ENCODE data around the gene RFK. TPM values are rescaled to one million over a fixed set of nuclear protein-coding genes. Genes with fewer than 3 reads are reported as not detected.

Gene RFK
- total RNA-seq, 1 experiment from 2014 or later: 12.4 TPM

- Mint-ChIP-seq H3K9me3 (ENCODE audit: unreplicated experiment) (no peaks in the 10 kb centered on the region), H3K4me1 (ENCODE audit: low read depth, unreplicated experiment) (no peaks in the 10 kb centered on the region), H3K27me3 (ENCODE audit: insufficient read depth, unreplicated experiment) (no peaks in the 10 kb centered on the region), H3K27ac (ENCODE audit: unreplicated experiment) (no peak overlapping the region), H3K4me3 (ENCODE audit: unreplicated experiment) (no peak overlapping the region), H3K36me3 (ENCODE audit: insufficient read depth, unreplicated experiment) (no peaks in the 10 kb centered on the region)
- H3K36me3 ChIP-seq (ENCODE audit: control insufficient read depth, insufficient read depth, low read length): no peaks in the 10 kb centered on the region
- H3K9me3 ChIP-seq: no peaks in the 10 kb centered on the region
- ChIA-PET CTCF (no interaction called here), POLR2A (no interaction called here)
- no peak for TF ChIP-seq CTCF (IDR thresholded peaks at IDR 0.05; ENCODE audit: insufficient read depth in 1 of 2, low read depth in 1 of 2, low read length in 1 of 2, severe bottlenecking in 1 of 2, unreplicated experiment in 1 of 2)
- H3K27me3 ChIP-seq (replicated peaks; ENCODE audit: control insufficient read depth, insufficient read depth, low read length): no peaks in the 10 kb centered on the region
- H3K4me3 ChIP-seq (ENCODE audit: low read depth, low read length): no peak overlapping the region
- DNase-seq: no peak
- no peaks in the 10 kb centered on the region for H3K4me1 ChIP-seq
- intact Hi-C loops (cut with micrococcal nuclease; ENCODE audit: unreplicated experiment): no loop called here
- no TSS peak for BruUV-seq (replicated peaks)
These were observed 38.3 kb downstream of the RFK start for GRCh38 chr9:76355886-76356285.

GRCh38 chr9:76354221-76354620, 40.0 kb downstream of the RFK start:
- Histone ChIP-seq H3K27me3 (replicated peaks; ENCODE audit: control insufficient read depth, insufficient read depth, low read length) (no peaks in the 10 kb centered on the region), H3K4me3 (ENCODE audit: low read depth, low read length) (no peak overlapping the region), H3K9me3 (no peaks in the 10 kb centered on the region), H3K36me3 (ENCODE audit: control insufficient read depth, insufficient read depth, low read length) (no peaks in the 10 kb centered on the region), H3K4me1 (no peaks in the 10 kb centered on the region)
- no peaks in the 10 kb centered on the region for H3K36me3 Mint-ChIP-seq (ENCODE audit: insufficient read depth, unreplicated experiment)
- H3K27ac Mint-ChIP-seq (ENCODE audit: unreplicated experiment): no peak overlapping the region
- intact Hi-C loops (cut with micrococcal nuclease; ENCODE audit: unreplicated experiment): no loop called here
- ChIA-PET CTCF (no interaction called here), POLR2A (no interaction called here)
- no peak for TF ChIP-seq CTCF (IDR thresholded peaks at IDR 0.05; ENCODE audit: insufficient read depth in 1 of 2, low read depth in 1 of 2, low read length in 1 of 2, severe bottlenecking in 1 of 2, unreplicated experiment in 1 of 2)
- H3K9me3 Mint-ChIP-seq (ENCODE audit: unreplicated experiment): no peaks in the 10 kb centered on the region
- no TSS peak for BruUV-seq (replicated peaks)
- no peak overlapping the region for H3K4me3 Mint-ChIP-seq (ENCODE audit: unreplicated experiment)
- H3K4me1 Mint-ChIP-seq (ENCODE audit: low read depth, unreplicated experiment): no peaks in the 10 kb centered on the region
- no peaks in the 10 kb centered on the region for H3K27me3 Mint-ChIP-seq (ENCODE audit: insufficient read depth, unreplicated experiment)
- no peak for DNase-seq

GRCh38 chr9:76353280-76353679, 40.9 kb downstream of the RFK start:
- intact Hi-C loops (cut with micrococcal nuclease; ENCODE audit: unreplicated experiment): no loop called here
- BruUV-seq (replicated peaks): no TSS peak
- no peaks in the 10 kb centered on the region for H3K4me1 ChIP-seq
- no peaks in the 10 kb centered on the region for H3K4me1 Mint-ChIP-seq (ENCODE audit: low read depth, unreplicated experiment)
- no peaks in the 10 kb centered on the region for H3K36me3 ChIP-seq (ENCODE audit: control insufficient read depth, insufficient read depth, low read length)
- H3K4me3 ChIP-seq (ENCODE audit: low read depth, low read length): no peak overlapping the region
- no peaks in the 10 kb centered on the region for H3K36me3 Mint-ChIP-seq (ENCODE audit: insufficient read depth, unreplicated experiment)
- no peak for TF ChIP-seq CTCF (IDR thresholded peaks at IDR 0.05; ENCODE audit: insufficient read depth in 1 of 2, low read depth in 1 of 2, low read length in 1 of 2, severe bottlenecking in 1 of 2, unreplicated experiment in 1 of 2)
- H3K9me3 ChIP-seq: no peaks in the 10 kb centered on the region
- DNase-seq: no peak
- no peaks in the 10 kb centered on the region for H3K27me3 Mint-ChIP-seq (ENCODE audit: insufficient read depth, unreplicated experiment)
- no peak overlapping the region for H3K4me3 Mint-ChIP-seq (ENCODE audit: unreplicated experiment)
- POLR2A ChIA-PET: interaction anchor here (0.6 kb wide), 1 partner anchor 228 kb away, joined by 3 read pairs; no protein-coding TSS in a partner anchor
- no peaks in the 10 kb centered on the region for H3K9me3 Mint-ChIP-seq (ENCODE audit: unreplicated experiment)
- no peak overlapping the region for H3K27ac Mint-ChIP-seq (ENCODE audit: unreplicated experiment)
- CTCF ChIA-PET: no interaction called here
- H3K27me3 ChIP-seq (replicated peaks; ENCODE audit: control insufficient read depth, insufficient read depth, low read length): no peaks in the 10 kb centered on the region

Measured in Caco-2 (cell line).